AG08395 (cell line): ENCODE data around the gene BEX4.
"Not testable (repeated sequence)": the region's sequence is repeated elsewhere in the genome, so short reads cannot be mapped to it uniquely, and the experiment has no call there.

Experiments used
- DNase-seq: peaks from one replicate; pipeline ENCODE4 v3.0.0; 2012; ENCODE audit warnings: mixed read lengths, low spot score

The BEX4 gene, protein sequence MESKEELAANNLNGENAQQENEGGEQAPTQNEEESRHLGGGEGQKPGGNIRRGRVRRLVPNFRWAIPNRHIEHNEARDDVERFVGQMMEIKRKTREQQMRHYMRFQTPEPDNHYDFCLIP

GRCh38 chrX:103214870-103215424, at the start of gene BEX4:
Gene BEX4 (plus strand): TSS chrX:103215108. CDS start chrX:103216154, 1,046 bp downstream.
- peak; percentile 54 for DNase-seq

DNA sequence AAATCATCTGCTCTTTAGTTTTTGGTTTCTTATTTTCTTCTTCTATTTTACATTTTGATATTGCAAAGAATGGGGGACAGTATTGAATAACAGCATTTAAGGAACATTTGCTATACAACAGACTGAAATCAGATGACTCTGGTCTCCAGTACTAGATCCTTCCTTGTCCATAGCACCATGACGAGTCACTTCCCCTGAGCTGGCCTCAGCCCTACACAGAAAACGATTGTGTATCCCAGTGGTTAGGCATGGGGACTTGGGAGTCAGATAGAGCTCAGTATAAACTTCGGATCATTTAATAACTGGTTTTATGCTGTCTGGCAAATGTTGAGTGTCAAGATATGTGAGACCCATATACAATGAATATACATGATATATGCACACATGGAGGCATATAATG, 44.7 kb upstream of the BEX4 start:
- DNase-seq: peak; percentile 33

- DNase-seq: no peak
Observed at GRCh38 chrX:103171353-103171752, 43.6 kb upstream of the BEX4 start.

GRCh38 chrX:103175256-103175655, 39.7 kb upstream of the BEX4 start:
- DNase-seq: not testable (repeated sequence)

GRCh38 chrX:103175944-103176753, 38.8 kb upstream of the BEX4 start:
- peak; percentile 67 for DNase-seq

DNA sequence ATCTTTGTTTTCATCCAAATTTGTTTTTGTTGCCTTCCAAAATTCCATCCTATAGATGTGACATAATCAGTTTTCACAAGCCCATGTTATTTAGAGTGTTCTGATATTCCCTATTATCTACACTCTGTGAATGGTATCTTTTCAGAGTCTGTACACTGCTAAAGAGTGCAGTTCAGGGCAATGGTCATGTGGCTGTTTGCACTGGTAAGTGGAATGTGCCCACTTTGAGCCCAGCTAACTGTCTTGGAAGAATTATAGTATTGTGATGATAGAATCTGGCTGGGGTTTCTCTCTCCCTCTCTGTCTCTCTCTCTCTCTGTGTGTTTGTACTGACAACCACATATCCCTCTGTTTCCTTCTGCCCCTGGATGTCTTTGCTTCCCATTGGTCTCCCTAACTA, 37.4 kb upstream of the BEX4 start:
- DNase-seq: no peak

DNA sequence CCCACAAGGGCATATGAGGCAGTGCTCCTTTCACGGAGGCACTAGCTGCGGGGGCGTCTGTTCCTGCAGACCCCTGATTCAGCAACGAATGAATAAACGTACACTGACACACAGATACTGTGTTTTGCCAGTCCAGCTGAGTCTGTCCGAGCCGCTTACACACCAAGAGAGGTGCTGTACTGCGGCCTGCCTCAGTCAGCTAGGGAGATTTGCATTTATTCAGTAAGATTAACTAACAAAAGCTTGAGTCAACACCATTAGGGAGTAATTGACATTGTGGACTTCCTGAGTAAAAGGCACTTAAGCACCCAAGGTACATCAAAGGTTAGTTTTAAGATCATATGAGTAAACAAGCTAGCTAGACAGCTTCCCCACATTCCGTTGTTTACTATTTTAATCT, 31.0 kb upstream of the BEX4 start:
- no peak for DNase-seq

DNA sequence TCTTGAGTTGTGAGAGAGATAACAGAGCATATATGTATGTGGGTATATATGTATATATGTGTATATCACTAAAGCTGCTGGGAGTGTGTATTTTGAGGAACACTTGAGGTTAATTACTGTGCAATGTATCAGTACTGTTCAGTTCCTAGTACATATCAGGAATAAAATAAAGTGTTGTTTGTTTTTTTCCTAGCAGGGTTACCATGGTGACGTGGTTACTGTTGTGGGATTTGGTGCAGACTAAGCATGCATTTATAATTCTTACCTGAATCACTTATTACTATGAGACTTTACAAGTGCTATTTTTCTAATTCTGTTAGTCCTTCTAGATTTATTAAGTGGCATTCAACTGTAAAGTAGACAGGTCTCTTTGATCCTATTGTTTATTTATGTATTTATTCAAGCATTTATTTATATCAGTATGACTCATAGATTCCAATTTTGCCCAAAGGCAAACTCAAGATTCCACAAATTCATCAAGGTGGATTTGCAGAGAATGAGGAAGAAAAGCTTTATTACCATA, 26.9 kb upstream of the BEX4 start:
- DNase-seq: no peak

DNA sequence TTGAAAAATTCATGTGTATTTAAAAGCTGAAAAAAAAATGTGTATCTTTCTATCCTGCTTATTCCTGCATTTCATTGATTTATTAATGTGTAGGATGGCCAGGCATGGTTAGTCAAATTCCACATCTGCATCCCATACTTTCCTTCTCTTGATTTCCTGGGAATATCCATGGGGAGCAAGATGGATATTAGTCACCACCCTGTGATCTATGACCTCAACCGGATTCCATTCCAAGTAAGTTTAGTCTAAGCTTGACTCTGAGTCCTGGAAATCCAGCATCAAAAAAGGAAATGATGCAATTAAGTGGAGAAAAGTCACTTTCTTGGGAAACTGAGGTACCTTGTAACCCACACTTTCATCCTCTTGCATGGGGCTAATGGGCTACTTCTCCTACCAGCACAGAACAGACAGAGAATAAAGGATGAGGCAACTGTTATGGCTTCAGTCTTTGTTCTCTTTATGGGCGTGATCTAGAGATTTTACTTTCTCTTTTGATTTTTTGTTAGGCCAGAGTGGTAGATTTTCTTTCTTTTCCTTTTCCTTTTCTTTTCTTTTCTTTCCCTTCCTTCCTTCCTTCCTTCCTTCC, 17.1 kb upstream of the BEX4 start:
- peak; percentile 20 for DNase-seq

GRCh38 chrX:103198668-103199067, 16.2 kb upstream of the BEX4 start:
- not testable (repeated sequence) for DNase-seq

- DNase-seq: no peak
Observed at GRCh38 chrX:103201041-103201440, 13.9 kb upstream of the BEX4 start.

DNA sequence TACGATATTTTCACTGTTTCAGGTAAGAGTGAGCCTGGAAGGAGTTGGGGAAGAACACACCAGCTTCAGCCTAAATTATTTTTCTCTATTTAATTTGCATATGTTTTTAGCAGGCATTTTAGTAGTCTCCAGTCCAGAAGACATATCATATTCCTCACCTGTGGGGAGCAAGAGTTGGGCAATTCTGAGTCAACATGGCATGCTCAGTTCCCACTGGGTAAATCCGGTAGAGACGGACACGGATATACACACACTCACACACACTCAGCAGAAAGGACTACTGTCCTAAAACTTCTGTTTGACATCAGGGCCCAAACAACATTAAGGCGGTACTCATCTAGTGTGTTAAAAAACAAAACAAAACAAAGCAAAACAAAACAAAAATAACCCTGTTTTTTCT, 4.9 kb upstream of the BEX4 start:
- DNase-seq: no peak

DNA sequence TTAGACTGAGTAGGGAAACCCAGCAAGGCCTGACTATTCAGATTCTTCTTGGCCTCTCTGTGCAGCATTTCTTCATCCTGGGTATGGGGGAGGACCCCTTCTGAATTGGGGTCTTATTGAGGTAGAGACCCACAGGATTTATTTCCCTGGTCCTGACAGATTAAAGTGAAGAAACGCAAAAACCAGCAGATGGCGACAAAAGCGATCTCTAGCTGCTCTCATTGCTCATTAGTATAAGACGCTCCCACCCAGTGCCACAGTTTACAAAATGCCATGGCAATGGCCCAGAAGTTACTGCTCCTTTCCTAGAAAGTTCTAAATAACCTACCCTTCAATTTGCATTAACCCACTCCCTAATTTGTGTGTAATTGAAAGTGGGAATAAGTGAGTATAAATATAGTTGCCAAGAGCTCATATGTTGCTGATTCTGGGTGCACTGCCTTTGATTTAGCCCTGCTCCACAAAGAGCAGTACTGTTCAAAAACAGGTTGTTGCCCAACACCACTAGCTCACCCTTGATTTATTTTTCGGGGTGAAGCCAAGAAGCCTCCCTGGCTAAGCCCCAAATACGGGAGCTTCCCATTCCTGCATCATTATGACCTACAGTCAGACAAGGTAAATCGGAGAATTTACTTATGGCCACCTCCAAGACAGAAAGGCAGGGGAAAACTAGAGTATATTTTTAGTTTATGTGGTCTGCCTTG, 3.7 kb upstream of the BEX4 start:
- DNase-seq: peak; percentile 43

GRCh38 chrX:103212749-103213457, 2.0 kb upstream of the BEX4 start:
- DNase-seq: no peak

DNA sequence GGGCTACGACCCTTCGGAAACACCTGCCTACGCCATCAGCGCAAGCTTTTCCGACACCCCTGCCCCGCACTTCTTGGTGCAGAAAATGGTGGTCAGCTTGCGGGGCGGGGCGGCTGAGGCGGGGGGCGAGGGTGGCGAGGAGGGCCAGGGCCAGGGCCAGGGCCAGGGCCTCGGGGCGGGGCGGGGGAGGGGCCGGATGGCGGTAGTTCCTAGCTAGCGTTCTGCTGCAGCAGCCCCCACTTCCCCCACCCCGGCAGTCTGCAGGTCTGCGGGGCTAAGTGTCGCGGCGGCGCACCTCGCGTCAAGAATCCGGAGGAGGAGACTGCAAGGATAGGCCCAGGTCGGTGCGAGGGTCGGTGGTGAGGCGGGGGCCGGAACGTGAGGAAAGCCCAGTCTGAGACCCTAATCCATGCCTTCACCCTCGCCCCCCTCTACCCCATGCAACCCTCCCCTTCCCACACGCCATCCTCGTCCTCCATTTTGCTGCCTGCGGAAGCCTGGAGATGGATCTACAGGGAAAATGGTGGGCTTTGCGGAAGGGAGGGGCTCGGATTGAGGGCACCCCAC, 600 bp downstream of the BEX4 start:
- DNase-seq: no peak

GRCh38 chrX:103220511-103221323, 5.8 kb downstream of the BEX4 start:
- DNase-seq: no peak

- not testable (repeated sequence) for DNase-seq
Observed at GRCh38 chrX:103225918-103226317, 11.0 kb downstream of the BEX4 start.

DNA sequence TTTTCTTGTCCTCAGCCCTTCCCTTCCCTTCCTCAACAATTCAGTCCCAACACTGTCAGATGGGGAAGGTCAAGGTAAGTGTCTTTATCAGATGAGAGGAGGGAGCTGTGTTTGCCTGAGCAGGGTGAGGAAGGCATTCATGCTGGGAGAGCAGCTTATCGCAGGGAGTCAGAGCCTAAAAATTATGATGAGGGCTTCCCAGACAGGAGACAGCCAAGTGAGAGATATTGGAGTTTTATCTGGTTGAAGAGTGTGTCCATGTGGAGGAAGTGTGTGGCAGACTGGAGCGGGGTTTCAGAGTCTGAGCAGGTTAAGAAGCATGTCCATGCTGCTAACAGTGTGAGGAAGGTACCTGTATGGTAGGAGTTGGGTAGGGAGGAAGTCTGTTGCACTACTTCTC, 18.4 kb downstream of the BEX4 start:
- DNase-seq: no peak

DNA sequence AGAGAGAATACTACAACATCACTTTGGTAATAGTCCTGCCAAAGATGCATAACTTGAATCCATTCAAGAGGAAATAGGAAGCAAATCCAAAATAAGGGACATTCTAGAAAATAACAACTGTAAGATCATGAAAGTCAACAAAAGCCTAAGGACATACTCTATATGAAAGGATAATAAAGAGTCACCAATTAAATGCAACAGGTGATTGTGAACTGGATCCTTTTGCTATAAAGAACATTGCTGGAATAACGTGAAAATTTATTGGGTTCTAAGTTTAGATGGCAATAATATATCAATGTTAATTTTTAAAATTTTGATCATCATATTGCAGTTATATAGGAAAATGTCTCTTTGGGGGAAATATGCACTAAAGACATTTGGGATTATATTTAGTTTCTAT, 20.0 kb downstream of the BEX4 start:
- DNase-seq: no peak

GRCh38 chrX:103235608-103236007, 20.7 kb downstream of the BEX4 start:
- not testable (repeated sequence) for DNase-seq
